K562 (cell line): ENCODE results near the gene EFNA2. TPM values are rescaled to one million over a fixed set of nuclear protein-coding genes. Genes with fewer than 3 reads are reported as not detected.

Experiments
- ETV1 ChIP-seq: fragments of 450-650 bp; conservative IDR thresholded peaks from 2 replicates; pipeline ENCODE4 v1.6.1; 2016; ENCODE audit warnings: missing genetic modification characterization, control low read depth, low read depth, missing compliant biosample characterization
- HNRNPK ChIP-seq: fragments of 200-400 bp; formaldehyde crosslinking; IDR thresholded peaks from one replicate; pipeline ENCODE4 v1.6.1; 2018; ENCODE audit warnings: mild to moderate bottlenecking, low read depth, low read length; ENCODE audit not compliant: poor library complexity, severe bottlenecking
- KAT7 ChIP-seq: sonication (generic); formaldehyde crosslinking; IDR thresholded peaks from 2 replicates; pipeline ENCODE4 v1.8.0; 2022; ENCODE audit warnings: missing genetic modification reagents, mild to moderate bottlenecking, borderline replicate concordance
- NR3C1 ChIP-seq: sonication (generic); formaldehyde crosslinking; IDR thresholded peaks from 2 replicates; pipeline ENCODE4 v1.8.1; 2022; ENCODE audit warnings: missing genetic modification reagents
- PHB ChIP-seq: fragments of 250-450 bp; sonication (Bioruptor Pico); IDR thresholded peaks from 2 replicates; pipeline ENCODE4 v1.5.0; 2021
- RBM34 ChIP-seq: fragments of 200-400 bp; formaldehyde crosslinking; IDR thresholded peaks from 2 replicates; pipeline ENCODE4 v1.6.1; 2018; ENCODE audit warnings: low read length, borderline replicate concordance; ENCODE audit not compliant: insufficient read depth
- RBM39 ChIP-seq: fragments of 200-400 bp; formaldehyde crosslinking; optimal IDR thresholded peaks from 2 replicates; pipeline ENCODE3; 2018; ENCODE audit warnings: low read depth, low read length
- RCOR1 ChIP-seq, 2 experiments: IDR thresholded peaks; 2 replicates each; pipeline ENCODE4 v1.6.1; 2012; ENCODE audit warnings: low read depth in 2 of 2, low read length in 2 of 2, borderline replicate concordance in 1 of 2, improper control_type of control experiment in 1 of 2
- SRSF1 ChIP-seq: fragments of 200-400 bp; formaldehyde crosslinking; IDR thresholded peaks from 2 replicates; pipeline ENCODE4 v1.6.1; 2017; ENCODE audit warnings: mild to moderate bottlenecking, low read depth, low read length, moderate library complexity
- TAL1 ChIP-seq: fragments of 450-650 bp; IDR thresholded peaks from 2 replicates; pipeline ENCODE4 v1.6.1; 2016; ENCODE audit warnings: mild to moderate bottlenecking
- TCF7 ChIP-seq: sonication (generic); IDR thresholded peaks from 2 replicates; pipeline ENCODE4 v1.6.1; 2016; ENCODE audit warnings: antibody characterized with exemption, borderline replicate concordance
- THRAP3 ChIP-seq: fragments of 450-650 bp; IDR thresholded peaks from 2 replicates; pipeline ENCODE4 v1.6.1; 2016; ENCODE audit warnings: mild to moderate bottlenecking, inconsistent platforms, borderline replicate concordance
- YBX1 ChIP-seq: fragments of 450-650 bp; IDR thresholded peaks from 2 replicates; pipeline ENCODE4 v1.7.1; 2016; ENCODE audit warnings: mild to moderate bottlenecking
- ZBTB8A ChIP-seq: fragments of 450-650 bp; IDR thresholded peaks from 2 replicates; pipeline ENCODE4 v1.6.1; 2018; ENCODE audit warnings: mild to moderate bottlenecking, moderate library complexity; ENCODE audit not compliant: partially characterized antibody
- ZNF175 ChIP-seq: fragments of 200-800 bp; sonication (Bioruptor generic); IDR thresholded peaks from 2 replicates; pipeline ENCODE4 v1.6.1; 2016; ENCODE audit warnings: low read depth, mild to moderate bottlenecking, missing genetic modification characterization, missing compliant biosample characterization
- ZNF274 ChIP-seq: IDR thresholded peaks from 2 replicates; pipeline ENCODE4 v1.6.1; 2011; ENCODE audit warnings: low read depth, mild to moderate bottlenecking, low read length, moderate library complexity, borderline replicate concordance
- ZNF717 ChIP-seq: fragments of 250-450 bp; sonication (Bioruptor Pico); IDR thresholded peaks from 2 replicates; pipeline ENCODE4 v1.5.0; 2021
- polyA plus RNA-seq, 8 experiments: library from polyadenylated mRNA; depleted of rRNA in 4 of 8; stranded (reverse) in 5 of 8; unstranded in 3 of 8; fragments of >200 nt; fragmentation: Nextera tagmentation in 2 of 8; fragmentation: Illumina TruSeq in 1 of 8; extraction: Ambion mirVana in 2 of 8; extraction: Trizol in 1 of 8; gene quantifications; 2 replicates each; pipeline versions ENCODE4 v1.2.1 to v1.2.3, GENCODE V29; 2011 to 2014; ENCODE audit warnings: inconsistent platforms in 1 of 8, missing spikeins in 1 of 8
- total RNA-seq, 7 experiments: library from RNA; depleted of rRNA in 6 of 7; stranded (reverse); fragments of >200 nt in 6 of 7; fragmentation: Illumina TruSeq in 2 of 7; extraction: Trizol in 2 of 7; gene quantifications; 2 replicates each; pipeline versions ENCODE4 v1.2.1 to v1.2.3, GENCODE V29; 2011 to 2021; ENCODE audit warnings: low replicate concordance in 1 of 7
- TF ChIP-seq, protein P1 (sequence below): fragments of 200-800 bp; sonication (Bioruptor generic); IDR thresholded peaks from 2 replicates; pipeline ENCODE4 v1.6.1; 2016; ENCODE audit warnings: missing genetic modification characterization, missing compliant biosample characterization
- TF ChIP-seq, protein P2 (sequence below): IDR thresholded peaks from 3 replicates; pipeline ENCODE4 v1.6.1; 2011; ENCODE audit warnings: borderline replicate concordance, mild to moderate bottlenecking; ENCODE audit not compliant: insufficient read length, insufficient read depth
- TF ChIP-seq, protein P3 (sequence below): sonication (generic); formaldehyde crosslinking; IDR thresholded peaks from 2 replicates; pipeline ENCODE4 v1.4.0; 2020; ENCODE audit warnings: mild to moderate bottlenecking, missing genetic modification reagents

The EFNA2 gene
- total and polyA plus RNA-seq, 9 of the 15 experiments (the other 6 are each of a cell fraction or from before 2014, with no cell fraction given) = 0.11 to 0.44 (median 0.15) TPM; not detected in 6

DNA sequence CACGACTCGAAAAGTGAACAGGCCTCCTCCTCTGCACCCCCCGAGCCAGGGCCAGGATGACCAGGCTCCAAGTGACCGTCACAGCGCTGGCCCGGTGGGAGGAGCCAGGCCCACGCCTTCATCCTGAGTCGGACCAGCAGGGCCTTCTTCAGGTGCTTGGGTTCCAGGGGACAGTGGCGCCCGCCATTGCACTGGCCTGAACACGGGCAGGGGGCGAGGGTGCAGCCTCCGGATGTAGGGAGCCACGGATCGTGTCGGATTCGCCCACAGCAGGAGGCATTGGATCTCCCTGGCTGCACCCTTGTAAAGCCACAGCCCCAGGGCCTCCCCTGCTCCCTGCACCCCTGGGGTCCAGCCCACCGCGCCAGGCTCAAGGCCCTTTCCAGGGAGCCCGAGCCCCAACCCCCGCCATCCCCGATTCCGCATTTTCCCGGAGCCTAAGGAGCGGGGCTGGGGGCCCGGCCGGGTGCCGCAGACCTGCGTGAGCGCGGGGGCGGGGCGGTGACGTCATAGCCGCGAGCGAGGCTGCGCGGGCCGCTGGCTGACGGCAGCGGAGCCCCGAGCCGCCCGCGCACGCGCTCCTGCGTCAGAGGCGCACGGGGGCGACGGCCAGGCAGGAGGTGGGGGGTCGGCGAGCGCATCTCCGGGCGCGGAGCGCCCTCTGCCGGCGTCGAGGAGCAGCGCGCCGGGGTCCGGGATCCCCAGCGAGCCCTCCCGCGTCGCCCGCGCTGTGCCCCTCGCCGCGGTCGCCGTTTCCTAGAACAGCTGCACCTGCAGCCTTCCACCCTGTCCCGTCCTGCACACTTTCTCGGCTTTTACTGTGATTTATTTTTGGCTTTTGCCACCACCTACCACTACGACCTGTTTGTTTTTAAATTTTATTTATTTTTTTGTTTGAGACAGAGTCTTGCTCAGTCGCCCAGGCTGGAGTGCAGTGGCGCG lies 45.6 kb upstream of the EFNA2 start (continued):
- TF ChIP-seq, protein P1, sequence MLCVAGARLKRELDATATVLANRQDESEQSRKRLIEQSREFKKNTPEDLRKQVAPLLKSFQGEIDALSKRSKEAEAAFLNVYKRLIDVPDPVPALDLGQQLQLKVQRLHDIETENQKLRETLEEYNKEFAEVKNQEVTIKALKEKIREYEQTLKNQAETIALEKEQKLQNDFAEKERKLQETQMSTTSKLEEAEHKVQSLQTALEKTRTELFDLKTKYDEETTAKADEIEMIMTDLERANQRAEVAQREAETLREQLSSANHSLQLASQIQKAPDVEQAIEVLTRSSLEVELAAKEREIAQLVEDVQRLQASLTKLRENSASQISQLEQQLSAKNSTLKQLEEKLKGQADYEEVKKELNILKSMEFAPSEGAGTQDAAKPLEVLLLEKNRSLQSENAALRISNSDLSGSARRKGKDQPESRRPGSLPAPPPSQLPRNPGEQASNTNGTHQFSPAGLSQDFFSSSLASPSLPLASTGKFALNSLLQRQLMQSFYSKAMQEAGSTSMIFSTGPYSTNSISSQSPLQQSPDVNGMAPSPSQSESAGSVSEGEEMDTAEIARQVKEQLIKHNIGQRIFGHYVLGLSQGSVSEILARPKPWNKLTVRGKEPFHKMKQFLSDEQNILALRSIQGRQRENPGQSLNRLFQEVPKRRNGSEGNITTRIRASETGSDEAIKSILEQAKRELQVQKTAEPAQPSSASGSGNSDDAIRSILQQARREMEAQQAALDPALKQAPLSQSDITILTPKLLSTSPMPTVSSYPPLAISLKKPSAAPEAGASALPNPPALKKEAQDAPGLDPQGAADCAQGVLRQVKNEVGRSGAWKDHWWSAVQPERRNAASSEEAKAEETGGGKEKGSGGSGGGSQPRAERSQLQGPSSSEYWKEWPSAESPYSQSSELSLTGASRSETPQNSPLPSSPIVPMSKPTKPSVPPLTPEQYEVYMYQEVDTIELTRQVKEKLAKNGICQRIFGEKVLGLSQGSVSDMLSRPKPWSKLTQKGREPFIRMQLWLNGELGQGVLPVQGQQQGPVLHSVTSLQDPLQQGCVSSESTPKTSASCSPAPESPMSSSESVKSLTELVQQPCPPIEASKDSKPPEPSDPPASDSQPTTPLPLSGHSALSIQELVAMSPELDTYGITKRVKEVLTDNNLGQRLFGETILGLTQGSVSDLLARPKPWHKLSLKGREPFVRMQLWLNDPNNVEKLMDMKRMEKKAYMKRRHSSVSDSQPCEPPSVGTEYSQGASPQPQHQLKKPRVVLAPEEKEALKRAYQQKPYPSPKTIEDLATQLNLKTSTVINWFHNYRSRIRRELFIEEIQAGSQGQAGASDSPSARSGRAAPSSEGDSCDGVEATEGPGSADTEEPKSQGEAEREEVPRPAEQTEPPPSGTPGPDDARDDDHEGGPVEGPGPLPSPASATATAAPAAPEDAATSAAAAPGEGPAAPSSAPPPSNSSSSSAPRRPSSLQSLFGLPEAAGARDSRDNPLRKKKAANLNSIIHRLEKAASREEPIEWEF (CRISPR knock-in tag) = no peak
- no peak for TF ChIP-seq TAL1
- no peak for TF ChIP-seq ETV1
- TF ChIP-seq, protein P2, sequence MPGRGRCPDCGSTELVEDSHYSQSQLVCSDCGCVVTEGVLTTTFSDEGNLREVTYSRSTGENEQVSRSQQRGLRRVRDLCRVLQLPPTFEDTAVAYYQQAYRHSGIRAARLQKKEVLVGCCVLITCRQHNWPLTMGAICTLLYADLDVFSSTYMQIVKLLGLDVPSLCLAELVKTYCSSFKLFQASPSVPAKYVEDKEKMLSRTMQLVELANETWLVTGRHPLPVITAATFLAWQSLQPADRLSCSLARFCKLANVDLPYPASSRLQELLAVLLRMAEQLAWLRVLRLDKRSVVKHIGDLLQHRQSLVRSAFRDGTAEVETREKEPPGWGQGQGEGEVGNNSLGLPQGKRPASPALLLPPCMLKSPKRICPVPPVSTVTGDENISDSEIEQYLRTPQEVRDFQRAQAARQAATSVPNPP = no peak
- TF ChIP-seq HNRNPK = no peak
- no peak for TF ChIP-seq THRAP3
- no peak for TF ChIP-seq ZNF175
- TF ChIP-seq RCOR1 (IDR thresholded peaks at IDR 0.05; ENCODE audit: borderline replicate concordance in 1 of 2, low read depth in 2 of 2, low read length in 2 of 2) = no peak
- TF ChIP-seq ZNF274 = no peak
- no peak for TF ChIP-seq NR3C1
- TF ChIP-seq YBX1 = no peak
- no peak for TF ChIP-seq PHB (CRISPR knock-in tag)
- TF ChIP-seq TCF7 = 0 out of 2 replicates have a peak, but pooled peaks have one; percentile 31
- no peak for TF ChIP-seq RBM34
- no peak for TF ChIP-seq ZBTB8A
- TF ChIP-seq KAT7 = no peak
- TF ChIP-seq RBM39 = no peak
- no peak for TF ChIP-seq ZNF717 (CRISPR knock-in tag)
- no peak for TF ChIP-seq SRSF1
- TF ChIP-seq, protein P3, sequence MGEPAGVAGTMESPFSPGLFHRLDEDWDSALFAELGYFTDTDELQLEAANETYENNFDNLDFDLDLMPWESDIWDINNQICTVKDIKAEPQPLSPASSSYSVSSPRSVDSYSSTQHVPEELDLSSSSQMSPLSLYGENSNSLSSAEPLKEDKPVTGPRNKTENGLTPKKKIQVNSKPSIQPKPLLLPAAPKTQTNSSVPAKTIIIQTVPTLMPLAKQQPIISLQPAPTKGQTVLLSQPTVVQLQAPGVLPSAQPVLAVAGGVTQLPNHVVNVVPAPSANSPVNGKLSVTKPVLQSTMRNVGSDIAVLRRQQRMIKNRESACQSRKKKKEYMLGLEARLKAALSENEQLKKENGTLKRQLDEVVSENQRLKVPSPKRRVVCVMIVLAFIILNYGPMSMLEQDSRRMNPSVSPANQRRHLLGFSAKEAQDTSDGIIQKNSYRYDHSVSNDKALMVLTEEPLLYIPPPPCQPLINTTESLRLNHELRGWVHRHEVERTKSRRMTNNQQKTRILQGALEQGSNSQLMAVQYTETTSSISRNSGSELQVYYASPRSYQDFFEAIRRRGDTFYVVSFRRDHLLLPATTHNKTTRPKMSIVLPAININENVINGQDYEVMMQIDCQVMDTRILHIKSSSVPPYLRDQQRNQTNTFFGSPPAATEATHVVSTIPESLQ (CRISPR knock-in tag) = no peak
